Stomach (tissue), 9 donors: ENCODE results near the gene SLC35C1. TPM values are rescaled to one million over a fixed set of nuclear protein-coding genes. Genes with fewer than 3 reads are reported as not detected.
"Not testable (repeated sequence)": the region's sequence is repeated elsewhere in the genome, so short reads cannot be mapped to it uniquely, and the experiment has no call there.

Experiments used
- DNase-seq, 2 donors: peaks; one replicate each; pipeline versions ENCODE4 v3.0.0 to v3.0.0-alpha.2; 2013 to 2019
- H3K27ac ChIP-seq, 5 donors: fragments of 200-600 bp in 4 of 5; sonication (generic) in 4 of 5; one replicate each; pipeline ENCODE4 v1.5.1; 2013 to 2019; ENCODE audit warnings: mild to moderate bottlenecking in 1 of 5, moderate library complexity in 1 of 5
- H3K27me3 ChIP-seq, 3 donors: fragments of 200-600 bp; sonication (generic); one replicate each; pipeline ENCODE4 v1.5.1; 2017 to 2019; ENCODE audit warnings: mixed run types in 1 of 3
- H3K36me3 ChIP-seq, 4 donors: fragments of 200-600 bp; sonication (generic); 1 replicate in 3 of 4; 2 replicates in 1 of 4; pipeline ENCODE4 v1.5.1; 2016 to 2019
- H3K4me1 ChIP-seq, 4 donors: fragments of 200-600 bp; sonication (generic); one replicate each; pipeline ENCODE4 v1.5.1; 2016 to 2019
- H3K4me3 ChIP-seq, 4 donors: fragments of 200-600 bp; sonication (generic) in 3 of 4; one replicate each; pipeline ENCODE4 v1.5.1; 2016 to 2019; ENCODE audit warnings: mild to moderate bottlenecking in 1 of 4
- H3K9me3 ChIP-seq, 4 donors: fragments of 200-600 bp; sonication (generic); one replicate each; pipeline ENCODE4 v1.5.1; 2016 to 2019
- EP300 ChIP-seq: sonication (generic); formaldehyde crosslinking; IDR thresholded peaks from one replicate; pipeline ENCODE4 v1.6.1; 2017; ENCODE audit warnings: antibody characterized with exemption
- POLR2A ChIP-seq, 4 donors: fragments of 450-650 bp; IDR thresholded peaks; one replicate each; pipeline ENCODE4 v1.6.1; 2016; ENCODE audit warnings: antibody characterized with exemption in 4 of 4, control low read depth in 2 of 4, mild to moderate bottlenecking in 1 of 4, moderate library complexity in 1 of 4
- POLR2AphosphoS5 ChIP-seq, 3 donors: sonication (generic); formaldehyde crosslinking; IDR thresholded peaks; one replicate each; pipeline ENCODE4 v1.6.1; 2016; ENCODE audit warnings: antibody characterized with exemption in 3 of 3
- WGBS, 5 donors: extraction: QIAGEN DNeasy Blood & Tissue Kit in 3 of 5; methylation state at CpG; one replicate each; pipeline versions ENCODE4 v1.1.5 to v1.1.7; 2013 to 2018; 5-methylcytosine and 5-hydroxymethylcytosine counted together
- intact Hi-C: fragments of 100-400 bp; cut with DNase I; formaldehyde crosslinking; loops from one replicate; pipeline ENCODE4 v1.15.1; 2023; ENCODE audit warnings: low total_unique reads
- polyA plus RNA-seq, 3 donors: library from polyadenylated mRNA; stranded (reverse); fragments of 200-250 nt; gene quantifications; one replicate each; pipeline ENCODE4 v1.2.3, GENCODE V29; 2013
- total RNA-seq, 5 donors: library from RNA; depleted of rRNA; stranded (reverse); fragments of >200 nt; gene quantifications; one replicate each; pipeline versions ENCODE4 v1.1.0 to v1.2.3, GENCODE V29; 2014 to 2016
- TF ChIP-seq, protein P1 (sequence below), 7 experiments: fragments of 450-650 bp in 4 of 7; fragments of 200-600 bp in 3 of 7; sonication (generic) in 3 of 7; IDR thresholded peaks; one replicate each; pipeline ENCODE4 v1.5.1; 2016 to 2019; ENCODE audit warnings: antibody characterized with exemption in 7 of 7, control low read depth in 2 of 7, mild to moderate bottlenecking in 1 of 7
- donor health status: healthy with polysubstance abuse.
- donor health status: Bipolar disorder and iron deficiency.
- donor health status: healthy.

The SLC35C1 gene
- total and polyA plus RNA-seq, 8 donors, result 7.6 to 21.4 (median 9.4) TPM

DNA sequence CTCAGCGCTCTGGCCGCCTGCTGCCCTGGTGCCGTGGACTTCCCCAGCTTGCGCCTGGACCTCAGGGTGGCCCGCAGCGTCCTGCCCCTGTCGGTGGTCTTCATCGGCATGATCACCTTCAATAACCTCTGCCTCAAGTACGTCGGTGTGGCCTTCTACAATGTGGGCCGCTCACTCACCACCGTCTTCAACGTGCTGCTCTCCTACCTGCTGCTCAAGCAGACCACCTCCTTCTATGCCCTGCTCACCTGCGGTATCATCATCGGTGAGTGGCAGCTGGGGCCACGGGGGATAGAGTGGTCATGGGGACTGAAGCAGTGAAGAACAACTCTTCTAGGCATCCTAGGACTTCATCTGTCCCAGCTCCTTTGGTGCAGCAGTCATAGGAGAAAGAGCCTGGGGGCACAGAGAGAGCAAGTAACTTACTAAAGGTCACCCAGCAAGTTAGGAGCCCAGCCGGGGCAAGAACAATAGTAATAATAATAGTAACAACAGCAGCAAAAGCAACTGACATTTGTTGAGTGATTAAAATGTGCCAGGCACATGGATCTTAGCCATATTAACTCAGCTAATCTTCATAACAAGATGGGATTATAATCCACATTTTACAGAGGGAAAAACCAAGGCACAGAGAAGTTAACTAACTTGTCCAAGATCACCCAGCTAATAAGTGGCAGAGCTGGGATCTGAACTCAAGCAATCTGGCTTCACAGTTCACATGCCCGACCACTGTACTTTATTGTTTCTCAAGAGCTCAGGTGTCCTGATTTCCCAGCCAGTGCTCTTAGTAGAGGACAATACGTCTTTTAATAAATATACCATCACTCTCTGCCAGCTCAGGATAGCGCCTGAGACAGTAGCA lies 1.4 kb downstream of the SLC35C1 start:
- H3K27ac ChIP-seq, result peak overlapping the region in 3 of 5 donors; percentile 91 to 94 (median 91)
- H3K4me3 ChIP-seq, result peak overlapping the region; percentile 67 to 89 (median 82)
- TF ChIP-seq POLR2AphosphoS5 (IDR thresholded peaks at IDR 0.05) (no peak), EP300 (no peak), POLR2A (IDR thresholded peaks at IDR 0.05) (no peak)
- TF ChIP-seq, protein P1, sequence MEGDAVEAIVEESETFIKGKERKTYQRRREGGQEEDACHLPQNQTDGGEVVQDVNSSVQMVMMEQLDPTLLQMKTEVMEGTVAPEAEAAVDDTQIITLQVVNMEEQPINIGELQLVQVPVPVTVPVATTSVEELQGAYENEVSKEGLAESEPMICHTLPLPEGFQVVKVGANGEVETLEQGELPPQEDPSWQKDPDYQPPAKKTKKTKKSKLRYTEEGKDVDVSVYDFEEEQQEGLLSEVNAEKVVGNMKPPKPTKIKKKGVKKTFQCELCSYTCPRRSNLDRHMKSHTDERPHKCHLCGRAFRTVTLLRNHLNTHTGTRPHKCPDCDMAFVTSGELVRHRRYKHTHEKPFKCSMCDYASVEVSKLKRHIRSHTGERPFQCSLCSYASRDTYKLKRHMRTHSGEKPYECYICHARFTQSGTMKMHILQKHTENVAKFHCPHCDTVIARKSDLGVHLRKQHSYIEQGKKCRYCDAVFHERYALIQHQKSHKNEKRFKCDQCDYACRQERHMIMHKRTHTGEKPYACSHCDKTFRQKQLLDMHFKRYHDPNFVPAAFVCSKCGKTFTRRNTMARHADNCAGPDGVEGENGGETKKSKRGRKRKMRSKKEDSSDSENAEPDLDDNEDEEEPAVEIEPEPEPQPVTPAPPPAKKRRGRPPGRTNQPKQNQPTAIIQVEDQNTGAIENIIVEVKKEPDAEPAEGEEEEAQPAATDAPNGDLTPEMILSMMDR (IDR thresholded peaks at IDR 0.05), result no peak
- WGBS, 5 donors, result 48 to 76% (median 64%) methylated on average over 20 of the region's 20 CpGs
- DNase-seq, result no peak
- intact Hi-C loops, result no loop called here
- H3K27me3 ChIP-seq, result no peaks in the 10 kb centered on the region
- H3K36me3 ChIP-seq, result peaks cover 11 to 32% (median 31%) of the 10 kb centered on the region in 4 donors
- H3K4me1 ChIP-seq, result peaks cover 31 to 58% (median 54%) of the 10 kb centered on the region in 4 donors
- H3K9me3 ChIP-seq, result no peaks in the 10 kb centered on the region

- Histone ChIP-seq H3K36me3 (peaks cover 18 to 40% (median 39%) of the 10 kb centered on the region in 4 donors), H3K27ac (no peak overlapping the region), H3K27me3 (no peaks in the 10 kb centered on the region), H3K9me3 (no peaks in the 10 kb centered on the region), H3K4me1 (peaks cover 31 to 58% (median 53%) of the 10 kb centered on the region in 4 donors), H3K4me3 (peak overlapping the region in 2 of 4 donors; percentile 86 to 89)
- TF ChIP-seq EP300, result no peak
- TF ChIP-seq POLR2AphosphoS5 (IDR thresholded peaks at IDR 0.05), result no peak
- TF ChIP-seq, protein P1 (IDR thresholded peaks at IDR 0.05), result no peak
- TF ChIP-seq POLR2A (IDR thresholded peaks at IDR 0.05), result no peak
- intact Hi-C loops, result no loop called here
- 68 to 78% (median 74%) methylated on average over 7 of the region's 7 CpGs for WGBS, 5 donors
- peak in 1 of 2 donors; percentile 10 for DNase-seq
Observed at GRCh38 chr11:45806937-45807791, 2.2 kb downstream of the SLC35C1 start.

DNA sequence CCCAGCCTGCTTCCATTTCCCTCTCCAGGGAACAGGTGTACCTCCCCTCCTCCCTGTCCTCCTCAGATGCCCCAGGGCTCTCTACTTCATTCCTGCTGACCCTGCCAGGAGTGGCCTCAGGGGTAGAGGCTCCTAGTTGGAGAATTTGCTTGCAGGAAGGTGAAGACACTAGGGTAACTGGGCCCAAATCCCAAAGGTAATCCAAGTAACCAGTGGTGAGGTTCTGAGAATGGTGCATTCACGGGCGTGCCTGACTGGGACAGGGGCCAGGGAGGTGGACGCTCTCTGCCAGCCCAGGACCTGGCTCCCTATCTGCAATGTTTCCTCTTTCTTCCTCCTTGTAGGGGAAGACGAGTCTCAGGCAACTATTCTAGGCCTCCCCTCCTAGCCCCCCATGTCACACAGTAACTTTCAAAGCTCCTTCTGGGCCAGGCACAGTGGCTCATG lies 2.9 kb downstream of the SLC35C1 start:
- no peaks in the 10 kb centered on the region for H3K27me3 ChIP-seq
- peak overlapping the region in 2 of 4 donors; percentile 86 to 89 for H3K4me3 ChIP-seq
- intact Hi-C loops, result no loop called here
- peaks cover 18 to 46% (median 45%) of the 10 kb centered on the region in 4 donors for H3K36me3 ChIP-seq
- H3K9me3 ChIP-seq, result no peaks in the 10 kb centered on the region
- no peak overlapping the region for H3K27ac ChIP-seq
- H3K4me1 ChIP-seq, result peaks cover 31 to 58% (median 50%) of the 10 kb centered on the region in 4 donors
- peak in 1 of 2 donors; percentile 36 for DNase-seq
- 29 to 49% (median 45%) methylated on average over 3 to 4 of the region's 4 CpGs for WGBS, 5 donors
- no peak for TF ChIP-seq POLR2AphosphoS5 (IDR thresholded peaks at IDR 0.05)
- TF ChIP-seq EP300, result no peak
- no peak for TF ChIP-seq POLR2A (IDR thresholded peaks at IDR 0.05)
- TF ChIP-seq, protein P1 (IDR thresholded peaks at IDR 0.05), result no peak

GRCh38 chr11:45808427-45808826 lies 3.5 kb downstream of the SLC35C1 start:
- H3K9me3 ChIP-seq, H3K27ac ChIP-seq, H3K27me3 ChIP-seq, DNase-seq, intact Hi-C loops: not testable (repeated sequence)
- Histone ChIP-seq H3K4me3 (peak overlapping the region in 1 of 4 donors; percentile 89), H3K36me3 (peaks cover 18 to 50% (median 46%) of the 10 kb centered on the region in 4 donors), H3K4me1 (peaks cover 31 to 58% (median 48%) of the 10 kb centered on the region in 4 donors)
- WGBS, 5 donors, result 92 to 99% (median 97%) methylated on average over 6 of the region's 6 CpGs
